Neural progenitor cell (in vitro differentiated cells): ENCODE measurements around the gene SZRD1. TPM values are rescaled to one million over a fixed set of nuclear protein-coding genes. Genes with fewer than 3 reads are reported as not detected.
A peak's percentile ranks its signal among the peaks of the same experiment; 100 is the strongest.

Source experiments
- DNase-seq: peaks from one replicate; pipeline ENCODE4 v3.0.0-alpha.2; 2016; ENCODE audit warnings: low spot score
- H2AFZ ChIP-seq: fragments of 200-600 bp; sonication (generic); replicated peaks from 2 replicates; pipeline ENCODE4 v1.6.1; 2016; ENCODE audit warnings: antibody characterized with exemption
- H3F3A ChIP-seq: fragments of 200-600 bp; sonication (generic); 2 replicates; pipeline ENCODE4 v1.6.1; 2016; ENCODE audit warnings: antibody characterized with exemption, low read depth
- H3K27ac ChIP-seq: fragments of 200-600 bp; sonication (generic); 2 replicates; pipeline ENCODE4 v1.5.1; 2016; ENCODE audit warnings: mild to moderate bottlenecking
- H3K27me3 ChIP-seq: fragments of 200-600 bp; sonication (generic); 2 replicates; pipeline ENCODE4 v1.6.1; 2016; ENCODE audit warnings: mild to moderate bottlenecking, moderate library complexity
- H3K36me3 ChIP-seq: fragments of 200-600 bp; sonication (generic); 2 replicates; pipeline ENCODE4 v1.5.1; 2016
- H3K4me1 ChIP-seq: fragments of 200-600 bp; sonication (generic); 2 replicates; pipeline ENCODE4 v1.6.1; 2016; ENCODE audit warnings: mixed run types
- H3K4me2 ChIP-seq: fragments of 200-600 bp; sonication (generic); 2 replicates; pipeline ENCODE4 v1.6.1; 2016
- H3K4me3 ChIP-seq: fragments of 200-600 bp; sonication (generic); 2 replicates; pipeline ENCODE4 v1.5.1; 2016
- H3K79me2 ChIP-seq: fragments of 200-600 bp; sonication (generic); 2 replicates; pipeline ENCODE4 v1.6.1; 2016; ENCODE audit warnings: low read depth
- H3K9ac ChIP-seq: fragments of 200-600 bp; sonication (generic); 2 replicates; pipeline ENCODE4 v1.6.1; 2016
- H3K9me3 ChIP-seq: fragments of 200-600 bp; sonication (generic); 2 replicates; pipeline ENCODE4 v1.5.1; 2016; ENCODE audit warnings: low read depth
- H4K20me1 ChIP-seq: fragments of 200-600 bp; sonication (generic); 2 replicates; pipeline ENCODE4 v1.6.1; 2016; ENCODE audit warnings: low read depth
- H3K27ac Mint-ChIP-seq: 3 replicates; pipeline ENCODE4 v1.8.0; 2021; ENCODE audit warnings: mixed read lengths
- H3K27me3 Mint-ChIP-seq: 2 replicates; pipeline ENCODE4 v1.8.0; 2022; ENCODE audit warnings: low read depth, mild to moderate bottlenecking, inconsistent platforms, moderate library complexity, mixed read lengths; ENCODE audit not compliant: insufficient read depth
- H3K36me3 Mint-ChIP-seq: 3 replicates; pipeline ENCODE4 v1.8.0; 2021; ENCODE audit warnings: mixed read lengths
- H3K4me1 Mint-ChIP-seq: 3 replicates; pipeline ENCODE4 v1.8.0; 2021; ENCODE audit warnings: mixed read lengths
- H3K4me3 Mint-ChIP-seq: 3 replicates; pipeline ENCODE4 v1.8.0; 2021; ENCODE audit warnings: mild to moderate bottlenecking, moderate library complexity, mixed read lengths
- H3K9me3 Mint-ChIP-seq: 3 replicates; pipeline ENCODE4 v1.8.0; 2020; ENCODE audit warnings: mixed read lengths
- CTCF ChIP-seq: fragments of 200-600 bp; sonication (generic); IDR thresholded peaks from 2 replicates; pipeline ENCODE4 v1.5.1; 2017; ENCODE audit warnings: antibody characterized with exemption, mild to moderate bottlenecking
- EZH2 ChIP-seq: fragments of 200-600 bp; sonication (generic); IDR thresholded peaks from 2 replicates; pipeline ENCODE4 v1.6.1; 2017; ENCODE audit warnings: antibody characterized with exemption, mild to moderate bottlenecking, moderate library complexity
- EZH2phosphoT487 ChIP-seq: fragments of 200-600 bp; sonication (generic); IDR thresholded peaks from 2 replicates; pipeline ENCODE4 v1.6.1; 2017; ENCODE audit warnings: antibody characterized with exemption
- total RNA-seq: library from RNA; depleted of rRNA; stranded (reverse); fragments of >200 nt; gene quantifications from 2 replicates; pipeline ENCODE4 v1.2.3, GENCODE V29; 2015; ENCODE audit warnings: low replicate concordance

SZRD1 gene
- total RNA-seq, 1 donor from 2014 or later = 50.2 TPM

- no peak overlapping the region for H3K27ac Mint-ChIP-seq
- H3K4me1 Mint-ChIP-seq = peaks cover 53% of the 10 kb centered on the region
- Histone ChIP-seq H3F3A (peaks cover 10% of the 10 kb centered on the region), H3K4me1 (peaks cover 21% of the 10 kb centered on the region), H3K9ac (no peak overlapping the region), H3K27ac (no peak overlapping the region), H3K27me3 (no peaks in the 10 kb centered on the region), H3K36me3 (no peaks in the 10 kb centered on the region), H3K4me3 (no peak overlapping the region), H3K79me2 (peaks cover 100% of the 10 kb centered on the region), H3K9me3 (no peaks in the 10 kb centered on the region), H3K4me2 (no peak overlapping the region), H2AFZ (no peak overlapping the region), H4K20me1 (peaks cover 97% of the 10 kb centered on the region)
- no peak overlapping the region for H3K4me3 Mint-ChIP-seq
- peaks cover 12% of the 10 kb centered on the region for H3K36me3 Mint-ChIP-seq
- H3K9me3 Mint-ChIP-seq = no peaks in the 10 kb centered on the region
- H3K27me3 Mint-ChIP-seq = peaks cover 1% of the 10 kb centered on the region
- TF ChIP-seq EZH2 = no peak
- no peak for DNase-seq
Measured at GRCh38 chr1:16372535-16373285, 5.7 kb downstream of the SZRD1 start.

GRCh38 chr1:16374266-16374665 lies 7.2 kb downstream of the SZRD1 start:
- H3K9ac ChIP-seq = no peak overlapping the region
- peak overlapping the region; percentile 39 for H3K4me2 ChIP-seq
- peaks cover 97% of the 10 kb centered on the region for H4K20me1 ChIP-seq
- H3K4me3 Mint-ChIP-seq = no peak overlapping the region
- H3K27ac Mint-ChIP-seq = peak overlapping the region; percentile 74
- H2AFZ ChIP-seq = no peak overlapping the region
- H3K79me2 ChIP-seq = peaks cover 100% of the 10 kb centered on the region
- H3K4me1 Mint-ChIP-seq = peaks cover 39% of the 10 kb centered on the region
- H3F3A ChIP-seq = peaks cover 10% of the 10 kb centered on the region
- no peaks in the 10 kb centered on the region for H3K36me3 ChIP-seq
- TF ChIP-seq EZH2phosphoT487 = no peak
- TF ChIP-seq CTCF = no peak
- no peak for TF ChIP-seq EZH2
- H3K9me3 ChIP-seq = no peaks in the 10 kb centered on the region
- H3K4me3 ChIP-seq = no peak overlapping the region
- no peaks in the 10 kb centered on the region for H3K27me3 Mint-ChIP-seq
- H3K27ac ChIP-seq = peak overlapping the region; percentile 46
- H3K9me3 Mint-ChIP-seq = no peaks in the 10 kb centered on the region
- DNase-seq = peak; percentile 21
- H3K27me3 ChIP-seq = no peaks in the 10 kb centered on the region
- peaks cover 10% of the 10 kb centered on the region for H3K4me1 ChIP-seq
- peaks cover 14% of the 10 kb centered on the region for H3K36me3 Mint-ChIP-seq

DNA sequence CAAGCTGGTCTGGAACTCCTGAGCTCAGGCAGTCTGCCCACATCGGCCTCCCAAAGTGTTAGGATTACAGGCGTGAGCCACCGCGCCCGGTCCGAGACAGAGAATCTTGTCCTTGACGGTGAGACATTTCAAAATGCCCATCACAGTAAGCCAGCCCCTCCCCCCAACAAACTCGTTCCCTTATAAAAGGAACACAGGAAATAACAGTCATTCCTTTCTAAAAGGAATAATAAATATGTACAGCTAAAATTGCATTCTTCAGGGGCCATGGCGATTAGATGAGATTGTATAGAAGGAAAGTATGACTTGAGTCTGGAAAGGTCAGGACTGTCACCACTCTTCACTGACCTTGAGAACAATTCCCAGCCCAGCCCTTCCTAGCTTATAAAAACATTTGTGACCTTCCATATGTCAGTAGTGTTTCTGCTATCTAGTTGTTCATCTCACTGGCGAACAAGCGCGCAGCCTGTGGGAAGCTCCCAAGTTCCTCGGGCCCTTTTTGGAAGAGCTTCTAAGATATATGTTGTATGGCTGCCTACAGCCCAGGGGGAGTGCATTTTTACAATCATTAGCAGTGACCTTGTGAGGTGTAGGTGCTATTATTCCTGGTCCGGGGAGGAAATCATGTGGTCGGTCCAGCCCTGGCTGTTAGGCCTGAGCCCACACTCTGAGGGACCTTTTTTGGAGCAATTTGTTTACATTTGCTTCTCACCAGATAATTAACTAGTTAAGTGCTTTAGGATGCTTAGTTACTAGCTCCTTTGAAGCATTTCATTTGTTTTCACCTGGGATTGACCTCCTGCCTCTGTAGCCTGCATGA lies 8.7 kb downstream of the SZRD1 start:
- no peak overlapping the region for H3K4me3 ChIP-seq
- H2AFZ ChIP-seq = no peak overlapping the region
- peaks cover 18% of the 10 kb centered on the region for H3K36me3 Mint-ChIP-seq
- H4K20me1 ChIP-seq = peaks cover 96% of the 10 kb centered on the region
- no peaks in the 10 kb centered on the region for H3K9me3 ChIP-seq
- peaks cover 37% of the 10 kb centered on the region for H3K4me1 Mint-ChIP-seq
- H3K27ac Mint-ChIP-seq = peak overlapping the region; percentile 64
- peaks cover 100% of the 10 kb centered on the region for H3K79me2 ChIP-seq
- H3K4me2 ChIP-seq = no peak overlapping the region
- no peak overlapping the region for H3K4me3 Mint-ChIP-seq
- H3K27me3 Mint-ChIP-seq = no peaks in the 10 kb centered on the region
- H3K27me3 ChIP-seq = no peaks in the 10 kb centered on the region
- TF ChIP-seq EZH2 (no peak), CTCF (no peak), EZH2phosphoT487 (no peak)
- H3K27ac ChIP-seq = no peak overlapping the region
- H3K9ac ChIP-seq = no peak overlapping the region
- no peaks in the 10 kb centered on the region for H3K36me3 ChIP-seq
- H3K4me1 ChIP-seq = peaks cover 9% of the 10 kb centered on the region
- H3F3A ChIP-seq = peaks cover 10% of the 10 kb centered on the region
- no peak for DNase-seq
- H3K9me3 Mint-ChIP-seq = no peaks in the 10 kb centered on the region
